ENCODE measurements around the gene TRIM17.

TRIM17 gene

DNA sequence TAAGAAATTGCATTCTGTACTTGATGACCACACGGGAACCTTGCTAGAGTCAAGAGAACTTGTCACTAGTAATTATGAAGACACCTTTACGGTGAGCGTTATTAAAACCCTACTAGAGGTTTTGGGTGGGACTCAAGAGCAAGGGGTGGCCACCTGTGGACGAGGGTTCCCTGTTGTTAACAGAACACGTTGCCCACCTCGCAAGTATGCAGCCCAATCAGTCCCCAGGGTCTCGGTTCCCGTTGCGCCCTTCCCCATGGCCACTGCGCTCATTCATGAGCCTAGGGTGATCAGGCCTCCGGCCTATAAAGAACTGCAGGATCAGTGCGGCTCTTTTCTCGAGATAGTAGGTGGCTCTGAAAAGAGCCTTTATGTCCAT lies 40.3 kb upstream of the TRIM17 start:
- no peak for DNase-seq (ENCODE audit: low read depth, low spot score)
- TF ChIP-seq CTCF (IDR thresholded peaks at IDR 0.05; ENCODE audit: insufficient read depth, low read length, missing control alignments): no peak
- ChIA-PET CTCF (interaction anchor here (0.6 to 1.5 kb wide), 7 partner anchors 28 to 242 kb away, joined by 3 to 5 read pairs (median 3); partner anchors contain the start of gene RNF187), POLR2A (interaction anchor here (0.8 to 1.7 kb wide), 3 partner anchors 8 to 254 kb away, joined by 4 to 7 read pairs (median 5); no protein-coding TSS in a partner anchor)
- peak overlapping the region; percentile 69 for H3K4me3 ChIP-seq (ENCODE audit: low read depth, low read length)

- ChIA-PET POLR2A (no interaction called here), CTCF (interaction anchor here (0.6 to 1.6 kb wide), 6 partner anchors 30 to 326 kb away, joined by 3 to 6 read pairs (median 4); no protein-coding TSS in a partner anchor)
- DNase-seq (ENCODE audit: low read depth, low spot score): no peak
- H3K4me3 ChIP-seq (ENCODE audit: low read depth, low read length): peak overlapping the region; percentile 69
- TF ChIP-seq CTCF (IDR thresholded peaks at IDR 0.05; ENCODE audit: insufficient read depth, low read length, missing control alignments): no peak
These were observed 39.8 kb upstream of the TRIM17 start for GRCh38 chr1:228456252-228457016.

DNA sequence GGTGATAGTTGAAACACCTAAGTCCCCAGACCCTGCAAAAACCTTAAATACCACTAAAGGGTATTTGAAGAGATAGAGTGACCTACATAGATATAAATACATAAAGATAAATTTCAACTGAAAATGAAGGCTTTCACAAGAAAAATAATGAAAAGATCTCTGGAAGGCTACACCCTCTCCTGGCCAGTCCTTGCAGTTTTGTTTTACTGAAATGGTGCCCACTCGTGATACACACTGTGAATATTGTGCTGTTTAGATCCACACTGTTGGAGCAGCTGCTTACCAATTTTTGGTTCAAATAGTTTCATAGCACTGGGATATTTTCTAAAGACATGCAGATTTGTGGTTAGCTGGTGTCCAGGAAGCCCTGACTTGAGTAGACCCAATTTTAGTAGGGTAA lies 39.1 kb upstream of the TRIM17 start:
- no peak for DNase-seq (ENCODE audit: low read depth, low spot score)
- no peak overlapping the region for H3K4me3 ChIP-seq (ENCODE audit: low read depth, low read length)
- POLR2A ChIA-PET: no interaction called here
- CTCF ChIA-PET: interaction anchor here (1.3 to 1.6 kb wide), 4 partner anchors 14 to 325 kb away, joined by 4 to 6 read pairs (median 5); no protein-coding TSS in a partner anchor
- TF ChIP-seq CTCF (IDR thresholded peaks at IDR 0.05; ENCODE audit: insufficient read depth, low read length, missing control alignments): peak; percentile 3

DNA sequence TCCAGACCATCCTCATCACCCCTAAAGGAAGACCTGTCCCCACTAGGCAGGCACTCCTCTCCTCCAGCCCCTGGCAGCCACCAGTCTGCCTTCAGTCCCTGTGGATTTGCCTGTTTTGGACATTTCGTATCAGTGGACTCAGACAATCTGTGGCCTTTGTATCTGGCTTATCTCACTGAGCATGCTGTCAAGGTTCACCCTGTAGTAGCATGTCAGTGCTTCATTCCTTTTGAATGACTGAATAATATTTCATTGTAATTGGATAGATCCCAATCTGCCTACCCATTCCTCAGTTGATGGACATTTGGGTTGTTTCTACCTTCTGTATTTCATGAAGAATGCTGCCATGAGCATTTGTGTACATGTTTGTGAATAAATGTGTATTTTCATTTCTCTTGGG lies 37.6 kb upstream of the TRIM17 start:
- no peak for DNase-seq (ENCODE audit: low read depth, low spot score)
- ChIA-PET POLR2A (no interaction called here), CTCF (interaction anchor here (1.5 kb wide), 1 partner anchor 13 kb away, joined by 4 read pairs; no protein-coding TSS in a partner anchor)
- no peak for TF ChIP-seq CTCF (IDR thresholded peaks at IDR 0.05; ENCODE audit: insufficient read depth, low read length, missing control alignments)
- H3K4me3 ChIP-seq (ENCODE audit: low read depth, low read length): no peak overlapping the region

- POLR2A ChIA-PET: no interaction called here
- no peak for DNase-seq (ENCODE audit: low read depth, low spot score)
- H3K4me3 ChIP-seq (ENCODE audit: low read depth, low read length): no peak overlapping the region
- CTCF ChIA-PET: interaction anchor here (1.4 kb wide), 1 partner anchor 47 kb away, joined by 4 read pairs; no protein-coding TSS in a partner anchor
- no peak for TF ChIP-seq CTCF (IDR thresholded peaks at IDR 0.05; ENCODE audit: insufficient read depth, low read length, missing control alignments)
These were observed 37.0 kb upstream of the TRIM17 start for GRCh38 chr1:228453614-228454013.

GRCh38 chr1:228453022-228453560 lies 36.4 kb upstream of the TRIM17 start:
- no peak overlapping the region for H3K4me3 ChIP-seq (ENCODE audit: low read depth, low read length)
- POLR2A ChIA-PET: no interaction called here
- DNase-seq (ENCODE audit: low read depth, low spot score): no peak
- TF ChIP-seq CTCF (IDR thresholded peaks at IDR 0.05; ENCODE audit: insufficient read depth, low read length, missing control alignments): no peak
- CTCF ChIA-PET: interaction anchor here (1.4 kb wide), 1 partner anchor 48 kb away, joined by 4 read pairs; no protein-coding TSS in a partner anchor

Measured in AG04449 (cell line).